Measurements from ENCODE around the gene PKD1L1.

DNA sequence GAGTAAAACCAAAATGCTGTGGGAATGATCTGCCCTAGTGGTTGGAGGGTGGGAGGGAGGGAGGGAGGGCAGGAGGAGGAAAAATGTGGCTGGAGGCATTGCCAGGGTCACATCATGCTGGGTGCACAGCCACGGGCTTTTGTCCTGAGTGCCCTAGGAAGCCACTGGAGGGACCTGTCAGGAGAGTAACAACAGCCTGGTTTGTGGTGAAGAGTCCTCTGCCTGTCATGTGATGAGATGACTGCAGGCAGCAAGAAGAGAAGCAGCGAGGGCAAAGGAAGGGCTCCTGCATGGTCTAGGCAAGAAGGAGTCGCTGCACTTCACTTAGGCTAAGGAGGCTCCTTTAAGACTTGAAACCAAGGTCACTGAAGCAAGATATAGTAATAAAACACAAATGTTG, 65.6 kb downstream of the PKD1L1 start:
- TF ChIP-seq, protein P1, sequence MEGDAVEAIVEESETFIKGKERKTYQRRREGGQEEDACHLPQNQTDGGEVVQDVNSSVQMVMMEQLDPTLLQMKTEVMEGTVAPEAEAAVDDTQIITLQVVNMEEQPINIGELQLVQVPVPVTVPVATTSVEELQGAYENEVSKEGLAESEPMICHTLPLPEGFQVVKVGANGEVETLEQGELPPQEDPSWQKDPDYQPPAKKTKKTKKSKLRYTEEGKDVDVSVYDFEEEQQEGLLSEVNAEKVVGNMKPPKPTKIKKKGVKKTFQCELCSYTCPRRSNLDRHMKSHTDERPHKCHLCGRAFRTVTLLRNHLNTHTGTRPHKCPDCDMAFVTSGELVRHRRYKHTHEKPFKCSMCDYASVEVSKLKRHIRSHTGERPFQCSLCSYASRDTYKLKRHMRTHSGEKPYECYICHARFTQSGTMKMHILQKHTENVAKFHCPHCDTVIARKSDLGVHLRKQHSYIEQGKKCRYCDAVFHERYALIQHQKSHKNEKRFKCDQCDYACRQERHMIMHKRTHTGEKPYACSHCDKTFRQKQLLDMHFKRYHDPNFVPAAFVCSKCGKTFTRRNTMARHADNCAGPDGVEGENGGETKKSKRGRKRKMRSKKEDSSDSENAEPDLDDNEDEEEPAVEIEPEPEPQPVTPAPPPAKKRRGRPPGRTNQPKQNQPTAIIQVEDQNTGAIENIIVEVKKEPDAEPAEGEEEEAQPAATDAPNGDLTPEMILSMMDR (IDR thresholded peaks at IDR 0.05): no peak
- TF ChIP-seq POLR2A (IDR thresholded peaks at IDR 0.05) (no peak), EP300 (IDR thresholded peaks at IDR 0.05) (no peak)
